Kidney (tissue), 22 donors: Measurements from ENCODE around the gene COL11A2. TPM values are rescaled to one million over a fixed set of nuclear protein-coding genes. Genes with fewer than 3 reads are reported as not detected.

ENCODE experiments used
- DNase-seq, 5 donors: peaks; one replicate each; pipeline ENCODE4 v3.0.0-alpha.2; 2013 to 2020
- FAIRE-seq: peaks from 2 replicates; lab custom pipeline; 2012; peaks lifted over from hg19 to GRCh38; lab: Jason Lieb, UNC
- H3K27ac ChIP-seq, 2 donors: one replicate each; pipeline ENCODE4 v1.7.0; 2013; ENCODE audit warnings: low read depth in 2 of 2, low read length in 2 of 2, inconsistent platforms in 1 of 2
- H3K27me3 ChIP-seq: one replicate; pipeline ENCODE4 v1.7.1; 2013; ENCODE audit warnings: low read length, inconsistent platforms; ENCODE audit not compliant: control insufficient read depth, insufficient read depth
- H3K36me3 ChIP-seq, 3 donors: one replicate each; pipeline versions ENCODE4 v1.7.0 to v1.7.1; 2013; ENCODE audit warnings: low read length in 3 of 3, control low read depth in 1 of 3, inconsistent platforms in 1 of 3; ENCODE audit not compliant: insufficient read depth in 3 of 3, control insufficient read depth in 2 of 3
- H3K4me1 ChIP-seq, 3 donors: one replicate each; pipeline versions ENCODE4 v1.7.0 to v1.7.1; 2013; ENCODE audit warnings: low read length in 3 of 3, inconsistent platforms in 1 of 3, low read depth in 1 of 3; ENCODE audit not compliant: control insufficient read depth in 2 of 3, insufficient read depth in 2 of 3
- H3K4me3 ChIP-seq, 3 donors: one replicate each; pipeline versions ENCODE4 v1.7.0 to v1.8.1; 2013; ENCODE audit warnings: low read length in 3 of 3, control low read depth in 1 of 3, inconsistent platforms in 1 of 3
- H3K9ac ChIP-seq, 3 donors: one replicate each; pipeline versions ENCODE4 v1.7.0 to v1.7.1; 2013; ENCODE audit warnings: low read length in 3 of 3, control low read depth in 1 of 3, inconsistent platforms in 1 of 3
- H3K9me3 ChIP-seq, 3 donors: one replicate each; pipeline versions ENCODE4 v1.7.0 to v1.7.1; 2013; ENCODE audit warnings: low read length in 3 of 3, control low read depth in 1 of 3, inconsistent platforms in 1 of 3; ENCODE audit not compliant: control insufficient read depth in 2 of 3, insufficient read depth in 1 of 3
- CTCF ChIP-seq: IDR thresholded peaks from 3 replicates; pipeline ENCODE4 v1.5.1; 2012; ENCODE audit warnings: mild to moderate bottlenecking, moderate library complexity, borderline replicate concordance; ENCODE audit not compliant: insufficient read depth; ENCODE audit errors: extremely low read depth
- intact Hi-C: fragments of 100-400 bp; cut with DNase I; formaldehyde crosslinking; loops from one replicate; pipeline ENCODE4 v1.11.1; 2022
- long read RNA-seq, 10 donors: library from polyadenylated mRNA in 1 of 10; unstranded in 1 of 10; transcript quantifications; one replicate each; pipeline ENCODE4 v2.0.0 and lab custom pipeline, GENCODE V29; 2021 to 2026
- polyA plus RNA-seq: library from polyadenylated mRNA; stranded (reverse); fragments of 350-450 nt; fragmentation: Illumina TruSeq; extraction: RNeasy Lipid Tissue Mini Kit (QIAGEN cat#74804); gene quantifications from one replicate; pipeline ENCODE4 v1.2.3, GENCODE V29; 2014; ENCODE audit warnings: low read depth, low replicate concordance; ENCODE audit not compliant: insufficient read depth
- total RNA-seq: library from RNA; stranded (reverse); fragmentation: NEBNext Ultra II Directional; extraction: Animal tissue kit (Norgen Biotek cat#: 25700); gene quantifications from one replicate; pipeline ENCODE4 v1.2.1, GENCODE V29; 2021
- donor health status: control.
- donor health status: control.
- donor health status: control.
- donor health status: control.
- donor health status: control.
- donor health status: DM: yes; HTN: yes; CAD: no.
- donor health status: Normal renal cell carcinoma (clear cell type).

The COL11A2 gene
- total RNA-seq (0.85 TPM), polyA plus RNA-seq (2.3 TPM)
- long read RNA-seq, donor 1 = 0 reads
- long read RNA-seq, donor 2, partial matches to known transcripts = 53 of 66 reads
- long read RNA-seq, donor 2, other reads (novel, unspliced or antisense) = 12 of 66 reads
- long read RNA-seq, donor 3 = 0 reads
- long read RNA-seq, donor 4 = 0 reads
- long read RNA-seq, donor 5 = 0 reads
- long read RNA-seq, donor 6 = 0 reads
- long read RNA-seq, donor 7, partial matches to known transcripts = 0 of 2 reads
- long read RNA-seq, donor 7, other reads (novel, unspliced or antisense) = 2 of 2 reads
- long read RNA-seq, donor 8, partial matches to known transcripts = 45 of 47 reads
- long read RNA-seq, donor 8, other reads (novel, unspliced or antisense) = 0 of 47 reads
- long read RNA-seq, donor 9, partial matches to known transcripts = 0 of 1 reads
- long read RNA-seq, donor 9, other reads (novel, unspliced or antisense) = 0 of 1 reads
- long read RNA-seq, donor 10, partial matches to known transcripts = 0 of 1 reads
- long read RNA-seq, donor 10, other reads (novel, unspliced or antisense) = 0 of 1 reads

GRCh38 chr6:33192105-33192646 lies at the start of gene COL11A2:
TSS of gene COL11A2 (minus strand) at chr6:33192467. CDS start at chr6:33192240, 227 bp downstream.
- H3K36me3 ChIP-seq = peaks cover 9 to 18% (median 16%) of the 10 kb centered on the region in 3 donors
- FAIRE-seq (no peak), DNase-seq (peak in 4 of 5 donors; percentile 29 to 72 (median 56))
- H3K27ac ChIP-seq = no peak within 1 kb of the TSS
- peak within 1 kb of the TSS in 1 of 3 donors; percentile 42 for H3K4me3 ChIP-seq
- peaks cover 4% of the 10 kb centered on the region for H3K27me3 ChIP-seq
- H3K9ac ChIP-seq = no peak within 1 kb of the TSS
- peaks cover 0 to 4% (median 4%) of the 10 kb centered on the region in 3 donors for H3K4me1 ChIP-seq
- no peaks in the 10 kb centered on the region for H3K9me3 ChIP-seq
- no peak for TF ChIP-seq CTCF
- intact Hi-C loops = no loop called here

- Histone ChIP-seq H3K4me3 (no peak overlapping the region), H3K4me1 (no peaks in the 10 kb centered on the region), H3K9ac (no peak overlapping the region), H3K27me3 (no peaks in the 10 kb centered on the region), H3K27ac (no peak overlapping the region), H3K36me3 (no peaks in the 10 kb centered on the region), H3K9me3 (no peaks in the 10 kb centered on the region)
- DNase-seq = no peak
- intact Hi-C loops = no loop called here
- FAIRE-seq = no peak
- no peak for TF ChIP-seq CTCF
Observed at GRCh38 chr6:33241968-33242367, 49.7 kb upstream of the COL11A2 start.

- intact Hi-C loops = no loop called here
- TF ChIP-seq CTCF = no peak
- Histone ChIP-seq H3K9me3 (no peaks in the 10 kb centered on the region), H3K4me3 (no peak overlapping the region), H3K27ac (no peak overlapping the region), H3K27me3 (no peaks in the 10 kb centered on the region), H3K9ac (no peak overlapping the region), H3K4me1 (no peaks in the 10 kb centered on the region), H3K36me3 (no peaks in the 10 kb centered on the region)
- peak in 4 of 5 donors; percentile 22 to 42 (median 30) for DNase-seq
- FAIRE-seq = no peak
Observed at GRCh38 chr6:33237741-33238140, 45.5 kb upstream of the COL11A2 start.
